ENCODE data around the gene WDPCP.
"Not testable (repeated sequence)": the region's sequence is repeated elsewhere in the genome, so short reads cannot be mapped to it uniquely, and the experiment has no call there.

GRCh38 chr2:63286520-63286919 is 301.8 kb downstream of the WDPCP start:
- TF ChIP-seq, protein P1, sequence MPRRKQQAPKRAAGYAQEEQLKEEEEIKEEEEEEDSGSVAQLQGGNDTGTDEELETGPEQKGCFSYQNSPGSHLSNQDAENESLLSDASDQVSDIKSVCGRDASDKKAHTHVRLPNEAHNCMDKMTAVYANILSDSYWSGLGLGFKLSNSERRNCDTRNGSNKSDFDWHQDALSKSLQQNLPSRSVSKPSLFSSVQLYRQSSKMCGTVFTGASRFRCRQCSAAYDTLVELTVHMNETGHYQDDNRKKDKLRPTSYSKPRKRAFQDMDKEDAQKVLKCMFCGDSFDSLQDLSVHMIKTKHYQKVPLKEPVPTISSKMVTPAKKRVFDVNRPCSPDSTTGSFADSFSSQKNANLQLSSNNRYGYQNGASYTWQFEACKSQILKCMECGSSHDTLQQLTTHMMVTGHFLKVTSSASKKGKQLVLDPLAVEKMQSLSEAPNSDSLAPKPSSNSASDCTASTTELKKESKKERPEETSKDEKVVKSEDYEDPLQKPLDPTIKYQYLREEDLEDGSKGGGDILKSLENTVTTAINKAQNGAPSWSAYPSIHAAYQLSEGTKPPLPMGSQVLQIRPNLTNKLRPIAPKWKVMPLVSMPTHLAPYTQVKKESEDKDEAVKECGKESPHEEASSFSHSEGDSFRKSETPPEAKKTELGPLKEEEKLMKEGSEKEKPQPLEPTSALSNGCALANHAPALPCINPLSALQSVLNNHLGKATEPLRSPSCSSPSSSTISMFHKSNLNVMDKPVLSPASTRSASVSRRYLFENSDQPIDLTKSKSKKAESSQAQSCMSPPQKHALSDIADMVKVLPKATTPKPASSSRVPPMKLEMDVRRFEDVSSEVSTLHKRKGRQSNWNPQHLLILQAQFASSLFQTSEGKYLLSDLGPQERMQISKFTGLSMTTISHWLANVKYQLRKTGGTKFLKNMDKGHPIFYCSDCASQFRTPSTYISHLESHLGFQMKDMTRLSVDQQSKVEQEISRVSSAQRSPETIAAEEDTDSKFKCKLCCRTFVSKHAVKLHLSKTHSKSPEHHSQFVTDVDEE (CRISPR knock-in tag; IDR thresholded peaks at IDR 0.05), result not testable (repeated sequence)
- TF ChIP-seq ZFP3 (CRISPR knock-in tag; IDR thresholded peaks at IDR 0.05); GLIS3 (CRISPR knock-in tag; IDR thresholded peaks at IDR 0.05); PATZ1 (CRISPR knock-in tag; IDR thresholded peaks at IDR 0.05; ENCODE audit: borderline replicate concordance); OSR1 (CRISPR knock-in tag; IDR thresholded peaks at IDR 0.05); RARB (CRISPR knock-in tag; IDR thresholded peaks at IDR 0.05); ISL1 (CRISPR knock-in tag; IDR thresholded peaks at IDR 0.05); ARNTL (CRISPR knock-in tag; IDR thresholded peaks at IDR 0.05; ENCODE audit: borderline replicate concordance, low read depth); ZFP30 (CRISPR knock-in tag; IDR thresholded peaks at IDR 0.05); ZC3H10 (CRISPR knock-in tag; IDR thresholded peaks at IDR 0.05); PPARA (CRISPR knock-in tag; IDR thresholded peaks at IDR 0.05; ENCODE audit: borderline replicate concordance); ESRRG (CRISPR knock-in tag; IDR thresholded peaks at IDR 0.05): not testable (repeated sequence)
- TF ChIP-seq, protein P2, sequence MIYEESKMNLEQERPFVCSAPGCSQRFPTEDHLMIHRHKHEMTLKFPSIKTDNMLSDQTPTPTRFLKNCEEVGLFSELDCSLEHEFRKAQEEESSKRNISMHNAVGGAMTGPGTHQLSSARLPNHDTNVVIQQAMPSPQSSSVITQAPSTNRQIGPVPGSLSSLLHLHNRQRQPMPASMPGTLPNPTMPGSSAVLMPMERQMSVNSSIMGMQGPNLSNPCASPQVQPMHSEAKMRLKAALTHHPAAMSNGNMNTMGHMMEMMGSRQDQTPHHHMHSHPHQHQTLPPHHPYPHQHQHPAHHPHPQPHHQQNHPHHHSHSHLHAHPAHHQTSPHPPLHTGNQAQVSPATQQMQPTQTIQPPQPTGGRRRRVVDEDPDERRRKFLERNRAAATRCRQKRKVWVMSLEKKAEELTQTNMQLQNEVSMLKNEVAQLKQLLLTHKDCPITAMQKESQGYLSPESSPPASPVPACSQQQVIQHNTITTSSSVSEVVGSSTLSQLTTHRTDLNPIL (CRISPR knock-in tag; IDR thresholded peaks at IDR 0.05; ENCODE audit: low read depth), result not testable (repeated sequence)
- TF ChIP-seq, protein P3, sequence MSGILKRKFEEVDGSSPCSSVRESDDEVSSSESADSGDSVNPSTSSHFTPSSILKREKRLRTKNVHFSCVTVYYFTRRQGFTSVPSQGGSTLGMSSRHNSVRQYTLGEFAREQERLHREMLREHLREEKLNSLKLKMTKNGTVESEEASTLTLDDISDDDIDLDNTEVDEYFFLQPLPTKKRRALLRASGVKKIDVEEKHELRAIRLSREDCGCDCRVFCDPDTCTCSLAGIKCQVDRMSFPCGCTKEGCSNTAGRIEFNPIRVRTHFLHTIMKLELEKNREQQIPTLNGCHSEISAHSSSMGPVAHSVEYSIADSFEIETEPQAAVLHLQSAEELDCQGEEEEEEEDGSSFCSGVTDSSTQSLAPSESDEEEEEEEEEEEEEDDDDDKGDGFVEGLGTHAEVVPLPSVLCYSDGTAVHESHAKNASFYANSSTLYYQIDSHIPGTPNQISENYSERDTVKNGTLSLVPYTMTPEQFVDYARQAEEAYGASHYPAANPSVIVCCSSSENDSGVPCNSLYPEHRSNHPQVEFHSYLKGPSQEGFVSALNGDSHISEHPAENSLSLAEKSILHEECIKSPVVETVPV (CRISPR knock-in tag; IDR thresholded peaks at IDR 0.05), result not testable (repeated sequence)
